Neural progenitor cell (in vitro differentiated cells): ENCODE results near the gene SRRM5.

Experiments
- EZH2 ChIP-seq: fragments of 200-600 bp; sonication (generic); IDR thresholded peaks from 2 replicates; pipeline ENCODE4 v1.6.1; 2017; ENCODE audit warnings: antibody characterized with exemption, mild to moderate bottlenecking, moderate library complexity
- EZH2phosphoT487 ChIP-seq: fragments of 200-600 bp; sonication (generic); IDR thresholded peaks from 2 replicates; pipeline ENCODE4 v1.6.1; 2017; ENCODE audit warnings: antibody characterized with exemption

DNA sequence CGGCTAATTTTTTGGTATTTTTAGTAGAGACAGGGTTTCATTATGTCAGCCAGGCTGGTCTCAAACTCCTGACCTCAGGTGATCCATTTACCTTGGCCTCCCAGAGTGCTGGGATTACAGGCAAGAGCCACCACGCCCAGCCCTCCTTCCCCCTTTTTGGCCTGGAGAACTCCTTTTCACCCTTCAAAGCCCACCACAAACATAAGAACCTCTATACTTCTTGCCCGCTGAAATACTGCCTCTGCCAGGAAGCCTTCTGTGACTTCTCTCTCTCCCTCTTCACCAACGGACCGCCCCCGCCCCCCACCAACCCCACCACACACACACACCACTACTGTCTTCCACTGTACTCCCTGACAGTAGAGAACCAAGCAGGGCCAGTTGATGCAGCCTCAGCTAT, 5.1 kb downstream of the SRRM5 start:
- TF ChIP-seq EZH2phosphoT487 (no peak), EZH2 (no peak)
